Stimulated activated effector memory CD8-positive, alpha-beta T cell treated with anti-CD3 and anti-CD28 coated beads, Interleukin-12 subunit alpha, Interleukin-12 subunit beta, amount 100 ng/mL, for 72 hours (primary cell): ENCODE results near the gene URGCP.

Experiments used
- ATAC-seq: fragments of 150-1000 bp; cut with Tn5 transposase; 2 replicates; pipeline ENCODE4 v1.10.0; 2021
- DNase-seq, 2 donors: peaks; one replicate each; pipeline ENCODE4 v3.0.0; 2021 to 2022; ENCODE audit warnings: low spot score in 2 of 2
- H3K27ac Mint-ChIP-seq: one replicate; pipeline ENCODE4 v1.8.0; 2022; ENCODE audit warnings: mild to moderate bottlenecking, mixed read lengths
- H3K36me3 Mint-ChIP-seq: one replicate; pipeline ENCODE4 v1.8.0; 2022; ENCODE audit warnings: mild to moderate bottlenecking, mixed read lengths
- H3K4me1 Mint-ChIP-seq: one replicate; pipeline ENCODE4 v1.8.0; 2022; ENCODE audit warnings: mixed read lengths
- H3K4me3 Mint-ChIP-seq: one replicate; pipeline ENCODE4 v1.8.0; 2022; ENCODE audit warnings: mild to moderate bottlenecking, mixed read lengths
- H3K9me3 Mint-ChIP-seq: one replicate; pipeline ENCODE4 v1.8.0; 2022; ENCODE audit warnings: mixed read lengths

URGCP gene

DNA sequence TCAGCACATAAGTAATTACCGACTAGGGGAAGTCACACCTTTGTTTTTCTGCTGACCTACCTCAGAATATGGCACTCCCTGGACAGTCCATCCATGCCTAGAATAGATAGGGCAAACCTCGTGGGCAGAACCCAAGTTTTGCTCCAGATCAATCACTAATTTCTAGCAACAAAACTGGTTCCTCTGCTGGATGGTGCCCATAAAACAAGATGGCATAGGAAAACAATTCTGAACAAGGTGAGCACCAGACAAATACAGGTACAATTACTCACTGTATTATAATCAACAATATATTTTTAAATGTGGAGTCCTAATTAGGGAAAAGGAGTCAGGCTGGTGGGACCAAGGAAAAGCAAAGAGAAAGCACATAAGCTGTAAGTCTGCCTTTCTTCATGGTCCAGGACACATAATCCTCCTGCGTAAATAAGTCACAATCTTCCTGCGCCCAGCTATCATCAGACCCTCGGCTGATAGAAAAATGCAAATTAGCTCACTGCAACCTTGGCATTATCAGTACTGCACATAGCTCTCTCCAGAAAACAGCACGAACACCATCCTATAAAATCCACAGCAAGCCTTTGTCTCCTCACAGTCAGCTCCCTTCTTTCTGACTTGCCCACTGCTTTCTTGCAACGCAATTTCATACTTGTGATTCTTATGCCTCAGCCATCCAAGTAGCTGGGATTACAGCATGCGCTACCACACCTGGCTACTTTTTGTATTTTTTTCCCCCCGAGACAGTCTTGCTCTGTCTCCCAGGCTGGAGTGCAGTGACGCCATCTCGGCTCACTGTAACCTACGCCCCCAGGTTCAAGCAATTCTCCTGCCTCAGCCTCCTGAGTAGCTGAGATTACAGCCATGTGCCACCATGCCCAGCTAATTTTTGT lies 15.1 kb downstream of the URGCP start:
- no peak for ATAC-seq
- H3K27ac Mint-ChIP-seq, result no peak overlapping the region
- peaks cover 24% of the 10 kb centered on the region for H3K36me3 Mint-ChIP-seq
- H3K4me1 Mint-ChIP-seq, result peaks cover 43% of the 10 kb centered on the region
- H3K4me3 Mint-ChIP-seq, result no peak overlapping the region
- no peaks in the 10 kb centered on the region for H3K9me3 Mint-ChIP-seq
- DNase-seq, result no peak

DNA sequence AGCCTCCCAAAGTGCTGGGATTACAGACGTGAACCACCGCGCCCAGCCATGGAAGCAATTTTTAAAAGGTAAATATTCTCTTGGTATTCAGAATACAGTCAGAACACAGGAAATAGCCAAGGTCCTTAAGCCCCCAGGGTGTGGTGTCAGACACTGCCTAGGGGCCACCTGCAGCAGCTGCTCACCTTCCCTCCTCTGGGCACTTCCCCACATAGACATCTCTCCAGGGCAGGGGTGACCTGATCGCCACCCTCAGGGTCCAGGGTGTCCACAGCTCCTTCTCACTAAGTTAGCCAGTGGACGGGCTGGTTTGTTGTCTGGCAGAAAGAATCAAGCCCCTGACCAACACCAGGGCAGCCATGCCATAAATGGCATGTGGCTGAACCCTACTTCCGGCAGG lies 15.9 kb downstream of the URGCP start:
- Mint-ChIP-seq H3K36me3 (peaks cover 26% of the 10 kb centered on the region), H3K4me3 (no peak overlapping the region), H3K27ac (no peak overlapping the region), H3K9me3 (no peaks in the 10 kb centered on the region), H3K4me1 (peaks cover 43% of the 10 kb centered on the region)
- ATAC-seq, result no peak
- no peak for DNase-seq

DNA sequence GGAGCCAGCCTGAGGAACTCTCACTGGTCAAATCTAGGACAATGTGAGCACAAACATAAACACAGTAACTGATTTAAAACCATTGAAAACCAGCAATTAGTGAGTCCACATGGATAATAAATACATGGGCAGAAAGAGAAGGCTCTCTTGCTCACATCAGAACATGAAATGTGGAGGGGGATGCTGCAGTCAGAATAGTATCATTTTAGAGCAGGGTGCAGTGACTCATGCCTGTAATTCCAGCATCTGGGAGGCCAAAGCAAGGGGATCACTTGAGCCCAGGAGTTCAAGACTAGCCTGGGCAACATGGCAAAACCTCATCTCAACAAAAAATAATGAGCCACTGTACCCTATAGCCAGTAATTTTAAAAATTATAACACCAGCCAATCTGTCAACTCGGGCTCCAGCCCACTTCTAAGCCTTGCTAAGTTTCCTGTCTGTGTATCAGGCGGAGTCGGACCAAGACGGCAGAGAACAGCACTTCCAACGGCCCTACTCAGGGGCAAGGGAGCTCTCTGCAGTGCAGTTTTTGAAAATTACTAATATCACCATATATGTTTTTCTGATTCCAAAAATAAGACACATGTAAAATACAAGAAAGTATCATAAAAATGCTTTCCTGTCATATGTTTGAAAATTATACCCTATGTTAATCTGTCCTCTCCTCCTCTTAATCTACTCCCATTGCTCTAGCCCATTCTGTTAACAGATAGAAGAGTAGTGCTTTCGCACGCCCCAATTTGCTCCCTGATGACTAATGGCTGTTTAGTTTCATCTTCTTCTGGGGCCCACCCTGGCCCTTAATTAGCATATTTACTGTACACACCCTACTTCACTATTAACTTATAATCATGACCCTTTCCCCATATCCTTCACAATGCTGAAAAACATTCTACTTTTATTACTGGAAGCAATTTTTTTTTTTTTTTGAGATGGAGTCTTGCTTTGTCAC lies 17.1 kb downstream of the URGCP start:
- H3K36me3 Mint-ChIP-seq, result peaks cover 30% of the 10 kb centered on the region

DNA sequence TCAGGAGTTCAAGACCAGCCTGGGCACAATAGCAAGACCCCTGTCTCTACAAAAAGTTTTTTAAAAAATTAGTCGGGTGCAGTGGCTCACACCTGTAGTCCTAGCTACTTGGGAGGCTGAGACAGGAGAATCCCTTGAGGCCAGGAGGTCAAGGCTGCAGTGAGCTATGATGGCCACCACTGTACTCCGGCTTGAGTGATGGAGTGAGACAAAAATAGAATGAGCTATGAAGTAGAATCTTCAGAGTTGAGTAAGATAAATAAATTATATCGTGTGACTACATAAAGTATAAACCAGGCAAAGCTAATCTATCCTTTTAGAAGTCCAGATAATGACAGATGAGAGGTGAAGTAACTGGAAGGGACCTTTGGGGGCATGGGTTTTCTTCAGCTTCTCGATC lies 21.8 kb downstream of the URGCP start:
- ATAC-seq (no peak), DNase-seq (no peak)
- H3K9me3 Mint-ChIP-seq, result no peaks in the 10 kb centered on the region
- peaks cover 12% of the 10 kb centered on the region for H3K4me1 Mint-ChIP-seq
- H3K36me3 Mint-ChIP-seq, result peaks cover 66% of the 10 kb centered on the region
- no peak overlapping the region for H3K4me3 Mint-ChIP-seq
- H3K27ac Mint-ChIP-seq, result no peak overlapping the region

More for the DNA sequence above, 17.1 kb downstream of the URGCP start:
- no peak for DNase-seq
- H3K9me3 Mint-ChIP-seq, result no peaks in the 10 kb centered on the region
- no peak overlapping the region for H3K4me3 Mint-ChIP-seq
- H3K27ac Mint-ChIP-seq, result no peak overlapping the region
- H3K4me1 Mint-ChIP-seq, result peaks cover 43% of the 10 kb centered on the region
- ATAC-seq, result peak; percentile 75

DNA sequence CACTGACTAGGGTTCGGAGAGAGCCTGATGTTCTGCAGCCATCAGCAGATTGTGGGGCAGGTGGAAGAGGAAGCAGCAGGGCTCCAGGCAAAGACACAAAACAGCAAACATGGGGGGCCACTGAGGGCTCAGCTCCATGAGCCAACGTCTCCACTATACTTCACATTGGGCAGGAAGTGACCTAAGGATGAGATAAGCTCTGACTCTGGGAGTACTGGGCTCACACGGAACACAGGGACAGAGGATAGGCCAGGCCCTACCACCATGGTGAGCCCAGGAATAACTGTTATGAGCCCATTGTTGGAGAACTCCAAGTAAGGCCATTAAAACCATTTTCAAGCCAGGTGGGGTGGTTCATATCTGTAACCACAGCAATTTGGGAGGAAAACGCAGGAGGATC lies 22.2 kb downstream of the URGCP start:
- Mint-ChIP-seq H3K4me1 (peaks cover 8% of the 10 kb centered on the region), H3K27ac (peak overlapping the region; percentile 18), H3K9me3 (no peaks in the 10 kb centered on the region), H3K4me3 (no peak overlapping the region), H3K36me3 (peaks cover 70% of the 10 kb centered on the region)
- ATAC-seq (no peak), DNase-seq (no peak)

DNA sequence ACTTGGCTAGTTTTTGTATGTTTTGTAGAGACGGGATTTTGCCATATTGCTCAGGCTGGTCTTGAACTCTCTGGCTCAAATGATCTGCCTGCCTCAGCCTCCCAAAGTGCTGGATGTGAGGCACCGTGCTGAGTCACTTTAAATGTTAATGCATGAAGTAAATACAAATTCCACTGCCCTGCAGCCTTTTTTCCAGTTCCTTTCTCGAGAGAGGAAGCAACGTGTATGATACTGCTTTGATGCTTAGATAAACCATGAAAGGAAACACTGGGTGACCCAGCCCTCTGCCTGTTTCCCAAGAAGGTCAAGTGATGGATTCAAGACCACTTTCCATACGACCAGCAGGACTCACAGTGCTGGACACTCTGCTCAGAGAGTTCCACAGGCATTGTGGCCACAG lies 25.8 kb downstream of the URGCP start:
- no peak overlapping the region for H3K27ac Mint-ChIP-seq
- peaks cover 4% of the 10 kb centered on the region for H3K4me1 Mint-ChIP-seq
- no peak for ATAC-seq
- no peaks in the 10 kb centered on the region for H3K9me3 Mint-ChIP-seq
- H3K36me3 Mint-ChIP-seq, result peaks cover 89% of the 10 kb centered on the region
- DNase-seq, result no peak
- no peak overlapping the region for H3K4me3 Mint-ChIP-seq

DNA sequence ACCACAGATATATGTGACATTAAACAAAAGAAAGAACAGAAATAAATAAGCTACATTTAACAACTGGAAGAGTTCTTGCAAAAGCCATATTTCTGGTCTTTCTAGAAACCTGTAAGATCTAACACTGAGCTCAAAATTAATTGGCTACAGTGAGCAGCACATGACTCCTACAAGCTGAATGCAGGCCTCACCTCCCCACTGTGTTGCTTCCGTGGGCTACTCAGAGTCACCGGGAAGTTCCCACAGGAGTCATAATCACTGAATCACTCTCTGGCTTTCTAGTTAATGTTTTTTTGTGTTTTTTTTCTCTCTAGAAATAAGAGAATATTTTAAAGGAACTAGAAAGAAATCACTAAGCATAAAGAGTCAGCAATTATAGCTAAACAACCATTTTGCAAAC lies 26.9 kb downstream of the URGCP start:
- peak overlapping the region; percentile 71 for H3K27ac Mint-ChIP-seq
- ATAC-seq, result no peak
- H3K36me3 Mint-ChIP-seq, result peaks cover 80% of the 10 kb centered on the region
- H3K9me3 Mint-ChIP-seq, result no peaks in the 10 kb centered on the region
- no peak for DNase-seq
- no peak overlapping the region for H3K4me3 Mint-ChIP-seq
- peaks cover 10% of the 10 kb centered on the region for H3K4me1 Mint-ChIP-seq

DNA sequence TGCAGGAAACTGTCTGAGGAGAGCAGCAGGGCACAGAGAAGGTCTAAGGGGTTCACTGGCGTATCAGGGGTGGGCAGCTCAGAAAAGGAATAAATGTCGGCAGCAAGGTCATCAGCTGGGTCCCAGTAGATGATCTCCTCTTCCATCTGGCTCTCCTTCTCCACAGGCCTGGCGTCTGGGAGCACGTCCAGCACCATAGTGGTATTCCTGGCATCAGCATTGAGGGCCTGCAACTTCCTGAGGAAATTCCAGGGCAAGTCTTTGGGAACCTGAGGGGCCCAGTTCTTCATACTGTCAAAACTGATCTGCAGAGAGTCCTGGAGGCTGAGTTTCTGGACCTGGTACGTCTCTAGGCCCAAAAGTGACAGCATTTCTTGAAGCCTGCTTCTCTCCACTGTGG lies 27.5 kb downstream of the URGCP start:
- H3K36me3 Mint-ChIP-seq, result peaks cover 74% of the 10 kb centered on the region
- DNase-seq (no peak), ATAC-seq (no peak)

DNA sequence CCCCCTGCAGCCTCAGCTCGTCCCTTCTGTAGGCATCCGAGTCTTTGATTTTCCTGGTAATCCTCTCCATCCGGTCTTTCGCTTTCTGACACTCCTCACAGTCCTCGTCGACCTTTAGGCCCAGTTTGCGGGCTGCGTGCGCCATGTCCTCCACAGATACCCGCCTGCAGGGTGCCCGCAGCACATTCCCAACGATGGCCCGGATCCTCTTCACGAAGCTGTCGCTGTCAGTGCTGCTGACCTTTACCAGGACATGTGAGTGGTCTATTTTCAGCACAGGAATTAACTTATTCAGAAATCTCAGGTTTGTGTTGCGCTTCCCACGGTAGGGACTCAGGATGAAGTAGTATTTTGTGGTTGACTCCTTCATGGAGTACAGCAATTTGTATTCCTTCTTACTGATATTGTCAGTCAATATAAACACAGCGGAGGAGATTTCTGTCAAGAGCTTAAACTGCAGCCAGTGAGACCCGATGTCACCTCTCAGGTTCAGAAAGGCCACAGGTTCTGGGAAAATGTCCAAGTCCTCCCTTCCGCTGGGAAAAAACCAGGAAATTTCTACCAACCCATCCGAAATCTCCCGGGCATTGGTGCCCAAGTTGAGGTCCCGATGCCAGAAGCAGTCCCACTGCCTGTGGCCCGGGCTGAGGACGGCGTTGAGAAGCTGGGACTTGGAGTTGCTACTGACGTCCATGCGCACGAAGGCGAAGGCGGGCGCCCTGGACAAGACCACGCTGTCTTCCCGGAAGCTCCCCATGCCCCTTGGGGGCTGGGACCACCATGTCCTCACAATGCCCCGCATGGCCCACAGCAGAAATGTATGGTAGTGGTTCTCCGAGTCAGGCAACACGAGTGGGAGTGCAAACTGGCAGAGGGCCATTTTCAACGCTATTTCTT lies 28.2 kb downstream of the URGCP start:
- H3K27ac Mint-ChIP-seq, result no peak overlapping the region
- ATAC-seq (no peak), DNase-seq (no peak)
- H3K9me3 Mint-ChIP-seq, result no peaks in the 10 kb centered on the region
- H3K4me1 Mint-ChIP-seq, result peaks cover 12% of the 10 kb centered on the region
- no peak overlapping the region for H3K4me3 Mint-ChIP-seq
- peaks cover 67% of the 10 kb centered on the region for H3K36me3 Mint-ChIP-seq

More for the DNA sequence above, 27.5 kb downstream of the URGCP start:
- Mint-ChIP-seq H3K4me3 (no peak overlapping the region), H3K27ac (peak overlapping the region; percentile 71), H3K4me1 (peaks cover 10% of the 10 kb centered on the region), H3K9me3 (no peaks in the 10 kb centered on the region)

DNA sequence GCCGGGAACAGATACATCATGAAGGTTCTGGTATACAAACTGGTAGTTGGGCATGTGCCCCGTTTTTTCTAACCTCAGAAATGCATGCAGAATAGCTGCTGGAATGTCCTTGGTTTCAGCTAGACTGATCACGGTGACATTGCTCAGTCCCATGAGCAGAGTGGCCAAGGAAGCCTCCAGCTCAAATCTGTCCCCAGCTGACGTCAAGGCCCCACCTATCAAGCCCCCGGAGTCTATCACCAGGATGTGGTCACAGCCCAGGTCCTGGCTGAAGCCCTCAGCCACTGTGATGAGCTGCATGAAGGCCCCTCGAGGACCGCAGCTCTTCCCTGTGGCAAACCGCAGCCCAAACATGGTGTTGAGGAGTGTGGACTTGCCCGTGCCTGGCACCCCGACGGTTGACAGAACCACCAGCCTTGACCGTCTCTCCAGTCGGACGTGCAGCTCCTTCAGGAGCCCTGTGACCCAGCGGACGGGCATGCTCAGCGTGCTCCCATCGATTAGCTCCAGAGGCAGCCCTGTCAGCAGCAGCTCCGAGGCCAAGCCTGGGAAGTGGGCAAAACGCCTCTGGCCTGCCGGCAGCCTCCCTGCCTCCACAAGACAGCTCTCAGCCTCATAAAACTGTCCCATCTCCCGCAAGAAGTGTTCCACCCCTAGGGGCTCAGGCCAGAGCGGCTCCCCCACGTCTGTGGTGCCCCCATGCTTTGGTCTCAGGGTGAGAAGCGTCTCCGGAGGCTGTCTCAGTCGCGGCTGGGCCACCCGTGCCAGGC lies 29.2 kb downstream of the URGCP start:
- no peaks in the 10 kb centered on the region for H3K9me3 Mint-ChIP-seq
- no peak for ATAC-seq
- peaks cover 57% of the 10 kb centered on the region for H3K36me3 Mint-ChIP-seq
- H3K27ac Mint-ChIP-seq, result no peak overlapping the region
- H3K4me3 Mint-ChIP-seq, result no peak overlapping the region
- no peak for DNase-seq
- H3K4me1 Mint-ChIP-seq, result peaks cover 22% of the 10 kb centered on the region

DNA sequence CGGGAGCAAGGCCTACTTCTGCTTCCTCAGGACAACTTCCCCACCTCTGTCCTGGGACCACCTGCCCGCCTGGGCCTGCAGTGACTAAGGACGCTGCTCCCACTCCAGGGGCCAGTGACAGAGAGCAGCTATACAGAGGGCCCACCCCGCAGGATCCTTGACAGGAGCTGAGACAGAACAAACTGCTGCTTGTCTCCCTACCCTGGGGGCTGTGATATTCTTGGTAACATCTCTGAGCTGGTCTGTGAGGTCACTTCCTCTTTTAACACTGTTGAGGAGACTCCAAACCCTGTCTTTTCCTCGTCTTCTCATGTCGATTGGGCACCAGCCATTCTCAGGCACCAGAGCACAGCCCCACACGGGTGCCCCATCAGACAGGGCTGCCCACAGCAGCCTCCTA lies 30.2 kb downstream of the URGCP start:
- peaks cover 48% of the 10 kb centered on the region for H3K36me3 Mint-ChIP-seq
- H3K9me3 Mint-ChIP-seq, result no peaks in the 10 kb centered on the region
- H3K27ac Mint-ChIP-seq, result peak overlapping the region; percentile 40
- no peak for ATAC-seq
- H3K4me1 Mint-ChIP-seq, result peaks cover 27% of the 10 kb centered on the region
- no peak overlapping the region for H3K4me3 Mint-ChIP-seq
- no peak for DNase-seq

DNA sequence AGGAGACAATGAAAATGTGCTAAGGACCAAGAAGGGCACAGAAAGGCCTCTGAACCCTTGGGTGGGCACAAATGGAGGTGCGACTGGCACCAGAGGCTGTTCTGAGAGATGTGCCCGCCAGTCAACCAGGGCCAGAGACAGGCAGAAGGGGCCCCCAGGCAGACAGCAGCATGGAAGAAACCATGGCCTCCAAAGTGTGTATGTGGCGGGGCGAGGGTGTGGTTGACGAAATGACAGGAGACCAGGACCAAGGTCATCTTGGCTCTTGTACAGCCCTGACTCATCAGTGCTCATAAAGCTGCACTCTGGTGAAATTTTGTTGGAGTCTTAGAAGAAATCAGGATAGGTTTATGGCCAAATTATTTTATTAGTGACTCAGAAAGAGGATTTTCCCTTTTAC lies 33.1 kb downstream of the URGCP start:
- Mint-ChIP-seq H3K4me1 (peaks cover 47% of the 10 kb centered on the region), H3K36me3 (peaks cover 26% of the 10 kb centered on the region), H3K4me3 (no peak overlapping the region), H3K9me3 (no peaks in the 10 kb centered on the region), H3K27ac (no peak overlapping the region)
- DNase-seq, result no peak
- ATAC-seq, result no peak

DNA sequence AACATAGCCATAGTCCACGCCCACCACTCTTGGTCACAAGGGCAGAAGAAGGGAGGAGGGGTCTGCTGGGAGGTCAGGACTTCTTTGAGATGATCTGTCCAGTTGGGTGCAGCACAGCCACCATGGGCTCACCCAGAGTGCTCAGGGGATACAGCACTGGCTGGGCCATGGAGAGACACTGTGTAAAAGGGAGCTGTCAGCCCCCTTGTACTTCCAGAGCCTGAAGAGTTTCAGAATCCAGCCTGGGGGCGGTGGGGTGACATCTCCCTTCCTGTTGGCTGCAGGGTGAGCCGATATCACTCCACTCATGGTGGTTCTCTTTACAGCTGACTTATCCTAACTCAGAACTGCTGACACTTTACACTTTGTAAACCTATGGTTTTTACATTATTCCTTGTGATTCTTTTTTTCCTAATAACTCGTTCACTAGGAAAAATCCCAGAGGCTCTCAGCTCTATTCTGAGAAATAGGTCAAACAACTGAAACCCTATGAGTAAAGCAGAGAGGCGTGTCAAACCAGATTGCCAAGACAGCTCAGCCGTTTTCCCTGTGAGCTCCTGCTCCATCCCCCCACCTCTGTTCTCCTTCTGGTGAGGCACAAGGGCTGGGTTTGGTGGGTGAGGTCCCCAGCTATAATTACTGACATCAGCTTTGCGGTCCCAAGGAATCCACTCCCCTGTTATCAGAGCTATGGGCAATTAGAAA lies 33.8 kb downstream of the URGCP start:
- H3K36me3 Mint-ChIP-seq, result peaks cover 21% of the 10 kb centered on the region
- H3K9me3 Mint-ChIP-seq, result no peaks in the 10 kb centered on the region
- ATAC-seq (no peak), DNase-seq (no peak)
- no peak overlapping the region for H3K4me3 Mint-ChIP-seq
- H3K4me1 Mint-ChIP-seq, result peaks cover 43% of the 10 kb centered on the region
- H3K27ac Mint-ChIP-seq, result no peak overlapping the region

DNA sequence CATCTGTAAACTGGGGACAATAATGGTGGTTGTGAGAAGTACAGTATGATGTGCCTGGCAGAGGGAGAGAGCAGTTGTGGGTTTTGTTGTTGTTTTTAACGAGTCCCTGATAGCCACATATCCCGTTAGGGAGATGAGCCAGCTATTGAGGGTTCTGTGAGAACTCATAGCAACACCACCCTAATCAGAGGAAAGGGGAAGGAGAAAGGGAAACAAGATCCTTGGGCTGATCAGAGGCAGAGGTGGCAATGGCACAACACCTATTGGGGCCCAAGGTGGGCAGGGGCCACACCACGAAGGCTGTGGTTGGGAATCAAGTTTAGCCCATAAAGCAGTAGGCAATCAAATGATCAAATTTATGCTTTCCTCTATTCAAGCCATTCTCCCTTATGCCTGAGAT lies 35.3 kb downstream of the URGCP start:
- Mint-ChIP-seq H3K36me3 (peaks cover 22% of the 10 kb centered on the region), H3K9me3 (no peaks in the 10 kb centered on the region), H3K27ac (no peak overlapping the region), H3K4me3 (no peak overlapping the region), H3K4me1 (peaks cover 43% of the 10 kb centered on the region)
- no peak for ATAC-seq
- no peak for DNase-seq
